Skin of body (tissue), 2 donors: ENCODE measurements around the gene LMO7. TPM values are rescaled to one million over a fixed set of nuclear protein-coding genes. Genes with fewer than 3 reads are reported as not detected.

Experiments used
- DNase-seq: peaks from one replicate; lab custom pipeline; 2025; lab: John Stamatoyannopoulos, UW
- total RNA-seq: library from RNA; depleted of rRNA; stranded (reverse); fragments of >200 nt; gene quantifications from one replicate; pipeline ENCODE4 v1.2.3, GENCODE V29; 2014

LMO7 gene
- total RNA-seq, 1 donor from 2014 or later = 139 TPM

GRCh38 chr13:75798353-75799255 is 162.5 kb downstream of the LMO7 start:
- no peak for DNase-seq

DNA sequence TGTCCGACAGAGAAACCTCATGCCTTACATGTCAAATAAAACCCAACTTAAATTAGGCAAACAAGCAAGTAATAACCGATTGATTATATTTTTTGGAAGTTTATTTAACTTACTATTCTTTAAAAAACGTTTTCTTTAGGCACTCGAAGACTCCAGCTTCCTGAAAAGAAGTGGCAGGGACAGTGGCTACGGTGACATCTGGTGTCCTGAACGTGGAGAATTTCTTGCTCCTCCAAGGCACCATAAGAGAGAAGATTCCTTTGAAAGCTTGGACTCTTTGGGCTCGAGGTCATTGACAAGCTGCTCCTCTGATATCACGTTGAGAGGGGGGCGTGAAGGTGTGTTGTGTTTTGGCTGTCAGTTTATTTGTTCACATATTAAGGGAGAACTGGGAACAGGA is 164.4 kb downstream of the LMO7 start:
- no peak for DNase-seq

DNA sequence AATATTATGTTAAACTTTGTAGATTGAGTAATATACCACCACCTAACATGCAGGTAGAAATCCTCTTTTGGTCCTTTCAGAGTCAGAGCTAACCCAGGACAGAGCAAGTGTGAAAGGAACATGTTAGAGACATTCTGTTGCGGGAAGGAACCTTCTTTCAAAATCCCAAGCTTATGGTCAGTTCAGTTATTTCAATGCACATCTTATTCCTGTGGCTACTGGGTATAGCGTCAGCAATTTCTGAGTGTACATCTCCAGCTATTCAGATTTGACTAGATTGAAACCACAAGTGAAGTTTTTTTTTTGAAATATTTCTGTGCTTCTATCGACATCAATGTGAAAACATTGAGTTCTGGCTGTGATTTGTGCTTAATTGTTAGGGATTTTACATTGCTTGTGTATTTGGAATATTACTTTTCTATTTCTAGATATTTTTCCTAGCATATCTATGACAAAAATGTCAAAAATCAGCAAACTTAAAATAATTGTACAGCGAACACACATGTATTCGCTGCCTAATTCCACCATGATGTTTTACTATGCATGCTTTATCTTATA is 165.3 kb downstream of the LMO7 start:
- DNase-seq = no peak

DNA sequence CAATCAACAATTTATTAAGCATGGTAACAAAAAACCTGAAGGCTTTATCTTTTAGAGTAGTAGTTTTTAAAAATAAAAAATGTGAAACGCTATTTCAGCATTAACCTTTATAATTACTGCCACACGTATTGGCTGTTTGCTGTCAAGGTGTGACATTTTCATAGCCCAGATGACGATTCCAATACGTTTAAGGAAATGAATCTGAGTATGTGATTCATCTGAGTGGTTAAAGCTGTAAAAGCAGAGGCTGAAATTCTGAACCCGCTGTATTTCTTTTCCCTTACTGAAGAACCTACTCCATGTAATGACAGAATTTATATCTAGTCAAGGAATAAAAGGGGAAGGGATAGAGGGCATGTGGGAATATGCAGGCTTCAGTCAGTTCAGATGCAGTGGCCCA is 166.0 kb downstream of the LMO7 start:
- DNase-seq = no peak

DNA sequence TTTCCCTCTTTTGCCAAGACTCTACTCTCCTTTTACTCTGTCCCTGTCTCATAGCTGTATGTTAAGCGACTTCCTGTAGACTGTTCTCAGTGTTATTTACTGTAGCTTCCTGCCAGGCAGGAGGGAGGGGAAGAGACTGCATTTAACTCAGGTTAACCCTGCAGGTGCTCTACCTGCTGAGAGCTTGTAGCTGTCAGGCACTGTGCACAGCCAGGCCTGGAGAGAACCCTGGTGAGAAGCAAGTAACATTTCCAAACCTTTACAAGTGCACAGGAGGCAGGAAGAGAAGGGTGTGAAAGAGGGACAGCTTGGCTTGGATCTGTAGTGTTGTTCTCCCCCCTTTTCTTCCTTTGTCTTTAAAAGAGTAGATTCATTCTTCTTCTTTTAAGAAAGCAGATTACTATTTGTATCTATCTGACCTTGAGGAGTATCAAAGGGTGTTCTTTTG is 167.1 kb downstream of the LMO7 start:
- DNase-seq = no peak

DNA sequence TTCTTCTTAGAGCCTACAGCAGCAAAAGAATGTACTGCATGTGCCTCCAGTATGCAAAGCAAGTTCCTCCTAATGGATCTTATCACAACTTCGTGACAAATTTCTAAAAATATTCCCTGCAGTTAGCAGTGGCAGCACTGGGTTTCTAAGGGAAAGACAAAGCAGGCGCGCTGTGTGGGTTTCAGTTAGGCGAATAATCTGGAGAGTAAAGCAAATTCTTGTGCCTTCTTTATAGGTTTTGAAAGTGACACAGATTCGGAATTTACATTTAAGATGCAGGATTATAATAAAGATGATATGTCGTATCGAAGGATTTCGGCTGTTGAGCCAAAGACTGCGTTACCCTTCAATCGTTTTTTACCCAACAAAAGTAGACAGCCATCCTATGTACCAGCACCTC is 167.9 kb downstream of the LMO7 start:
- DNase-seq = no peak

- DNase-seq = no peak
Observed at GRCh38 chr13:75804605-75805004, 168.5 kb downstream of the LMO7 start.

GRCh38 chr13:75806117-75806516 is 170.0 kb downstream of the LMO7 start:
- DNase-seq = no peak

GRCh38 chr13:75811361-75811760 is 175.2 kb downstream of the LMO7 start:
- DNase-seq = no peak

GRCh38 chr13:75811841-75812240 is 175.7 kb downstream of the LMO7 start:
- DNase-seq = no peak

GRCh38 chr13:75812751-75813181 is 176.6 kb downstream of the LMO7 start:
- no peak for DNase-seq

DNA sequence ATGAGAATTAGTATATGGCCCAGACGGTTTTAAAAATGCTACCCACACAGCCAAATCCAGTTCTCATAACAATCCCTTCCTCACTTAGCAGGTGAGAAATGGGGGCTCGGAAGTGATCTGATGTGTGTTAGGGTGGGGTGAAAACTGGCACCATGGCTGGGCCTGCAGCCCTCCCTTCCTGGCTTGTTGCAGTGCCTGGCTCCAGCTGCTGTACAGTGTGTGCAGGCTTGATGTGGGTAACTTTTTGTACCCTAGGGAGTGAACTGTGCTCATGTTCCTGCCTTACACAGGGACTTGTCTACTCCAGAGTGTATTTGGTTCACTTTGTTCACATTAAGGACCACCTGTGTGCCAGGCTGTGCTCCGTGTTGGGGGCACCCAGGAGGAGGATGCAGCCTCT is 177.2 kb downstream of the LMO7 start:
- no peak for DNase-seq

GRCh38 chr13:75818179-75818967 is 182.2 kb downstream of the LMO7 start:
- no peak for DNase-seq

- DNase-seq = no peak
Observed at GRCh38 chr13:75818968-75819225, 182.8 kb downstream of the LMO7 start.

DNA sequence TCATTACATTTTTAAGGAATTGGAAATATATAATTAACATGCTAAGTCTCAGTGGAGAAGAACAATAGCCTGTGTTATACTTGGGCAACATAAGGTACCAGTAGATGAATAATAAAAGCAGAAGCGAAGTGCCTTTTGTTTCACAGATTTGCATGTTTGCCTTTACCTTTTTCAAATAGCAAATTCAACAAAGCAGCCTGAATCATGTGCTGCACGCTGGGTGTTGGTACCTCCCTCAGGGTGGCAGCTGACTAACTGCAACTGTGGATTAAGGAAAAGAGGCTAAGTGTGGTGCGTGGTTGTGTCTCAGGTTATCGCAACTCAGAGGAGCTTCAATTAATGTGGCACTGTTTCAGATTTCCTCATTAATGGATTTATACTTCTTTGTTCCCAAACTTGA is 189.0 kb downstream of the LMO7 start:
- DNase-seq = no peak

DNA sequence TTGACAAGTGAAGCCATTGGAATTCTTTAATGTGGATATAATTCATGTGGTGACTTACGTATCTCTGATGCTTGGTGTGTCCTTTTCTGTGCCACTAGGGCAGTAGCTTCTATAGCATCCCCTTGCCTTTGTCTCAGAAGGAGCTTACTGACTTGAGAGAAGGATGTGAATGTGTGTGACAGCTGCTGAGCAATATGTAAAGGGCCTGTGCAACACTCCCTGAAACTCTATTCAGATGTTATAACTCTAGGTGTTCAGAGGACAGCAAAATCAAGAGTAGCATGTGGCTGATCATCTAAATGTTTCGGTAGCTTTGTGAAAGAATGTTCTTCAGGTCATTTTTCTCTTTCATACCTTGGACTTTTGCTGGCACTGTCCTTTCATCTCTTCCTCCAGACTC is 189.5 kb downstream of the LMO7 start:
- DNase-seq = no peak

DNA sequence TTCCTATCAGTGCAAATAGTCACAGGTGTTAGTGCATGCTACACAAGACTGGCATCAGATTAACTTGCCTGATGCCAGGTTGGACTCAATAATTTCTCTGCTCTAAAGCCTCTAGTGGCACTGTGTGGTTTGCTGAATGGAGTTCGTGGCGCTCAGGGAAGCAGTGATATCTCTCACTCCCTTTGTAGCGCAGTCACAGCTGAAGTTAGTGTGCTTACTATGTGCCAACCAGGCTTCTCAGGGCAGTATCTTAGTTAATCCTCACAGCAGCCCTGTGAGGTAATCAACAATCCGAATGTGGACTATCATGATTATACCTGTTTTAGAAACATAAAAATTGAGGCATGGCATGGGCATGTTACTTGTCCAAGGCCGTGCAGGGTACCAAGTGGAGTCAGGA is 190.3 kb downstream of the LMO7 start:
- no peak for DNase-seq

- no peak for DNase-seq
Observed at GRCh38 chr13:75829830-75830229, 193.7 kb downstream of the LMO7 start.

DNA sequence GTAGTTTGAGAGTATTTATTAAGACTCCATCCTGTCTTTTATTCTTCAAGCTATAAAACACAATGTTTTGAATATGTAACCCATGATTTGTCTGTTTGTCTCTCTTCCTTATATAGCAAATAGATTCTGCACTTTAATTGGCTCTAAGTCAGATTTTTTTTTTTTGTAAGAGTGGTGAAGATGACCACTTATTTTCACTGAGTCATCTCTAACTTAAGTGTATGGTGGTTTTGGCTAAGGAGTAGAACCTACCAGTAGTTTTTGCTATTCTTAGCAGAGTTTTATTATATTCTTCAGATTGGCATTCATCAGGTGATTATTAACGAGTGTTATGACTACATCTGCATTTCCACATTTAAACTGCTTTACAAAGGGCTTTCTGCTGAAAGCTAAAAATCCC is 194.7 kb downstream of the LMO7 start:
- DNase-seq = no peak

DNA sequence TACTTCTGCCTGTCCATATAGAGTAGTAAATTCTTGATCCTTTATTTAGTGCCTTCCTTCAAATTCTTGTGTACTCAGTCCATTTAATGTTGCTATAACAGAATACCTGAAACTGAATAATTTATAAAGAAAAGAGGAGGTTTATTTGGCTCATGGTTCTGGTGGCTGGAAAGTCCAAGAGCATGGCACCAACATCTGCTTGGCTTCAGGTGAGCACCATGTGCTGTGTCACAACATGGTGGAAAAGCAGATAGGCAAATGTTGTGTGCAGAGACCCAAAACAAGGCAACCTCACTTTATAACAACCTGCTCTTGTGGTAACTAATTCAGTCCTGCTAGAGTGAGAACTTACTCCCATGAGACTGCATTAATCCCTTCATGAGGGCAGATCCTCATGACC is 195.3 kb downstream of the LMO7 start:
- DNase-seq = no peak

DNA sequence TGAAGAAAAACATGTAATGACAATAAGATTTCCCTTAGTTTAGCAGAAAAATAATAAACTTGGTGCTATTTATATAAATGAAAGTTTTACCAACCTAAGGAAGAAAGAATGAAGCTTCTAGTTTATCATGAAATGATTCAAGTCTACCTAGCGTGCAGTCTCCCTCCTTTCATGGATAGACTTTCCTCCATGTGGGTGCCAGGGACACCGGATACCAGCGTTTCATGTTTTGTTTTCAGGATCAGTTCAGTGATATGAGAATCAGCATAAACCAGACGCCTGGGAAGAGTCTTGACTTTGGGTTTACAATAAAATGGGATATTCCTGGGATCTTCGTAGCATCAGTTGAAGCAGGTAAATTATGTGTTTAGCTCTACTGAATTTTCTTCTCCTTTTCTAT is 196.7 kb downstream of the LMO7 start:
- no peak for DNase-seq

DNA sequence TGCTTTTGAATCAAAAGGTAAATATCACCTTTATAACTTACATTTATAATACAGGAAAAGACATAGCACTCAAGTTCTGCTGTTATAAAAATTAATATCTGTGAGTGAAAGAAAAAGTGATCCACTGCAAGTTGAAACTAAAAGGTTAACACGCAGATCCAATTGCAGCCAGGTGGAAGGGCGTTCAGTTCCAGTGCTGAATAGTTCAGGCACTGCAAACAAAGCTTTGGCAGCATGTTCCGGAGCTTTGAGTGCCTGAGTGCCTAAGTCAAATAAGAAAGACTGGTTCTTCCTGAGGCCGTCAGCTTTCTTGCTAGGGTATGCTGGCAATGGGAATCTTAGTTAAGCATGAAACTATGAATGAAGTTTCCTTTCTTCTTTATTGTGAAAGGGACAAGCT is 200.3 kb downstream of the LMO7 start:
- DNase-seq = no peak
